Neural cell (in vitro differentiated cells): ENCODE measurements around the gene SCLY. TPM values are rescaled to one million over a fixed set of nuclear protein-coding genes. Genes with fewer than 3 reads are reported as not detected.

ENCODE experiments used
- H2AFZ ChIP-seq: fragments of 200-600, 300-800 bp; sonication (generic), shearing (Covaris generic); 2 replicates; pipeline ENCODE4 v1.6.0; 2014; ENCODE audit warnings: low read depth, mild to moderate bottlenecking, antibody characterized with exemption, low read length, moderate library complexity
- H3F3A ChIP-seq: fragments of 200-600 bp; shearing (Covaris generic); 2 replicates; pipeline ENCODE4 v1.6.1; 2016; ENCODE audit warnings: mild to moderate bottlenecking, moderate library complexity, mixed read lengths, antibody characterized with exemption, low read length; ENCODE audit not compliant: insufficient read depth, poor library complexity, severe bottlenecking
- H3K27ac ChIP-seq: fragments of 200-600, 300-800 bp; sonication (generic), shearing (Covaris generic); 2 replicates; pipeline ENCODE4 v1.5.1; 2014; ENCODE audit warnings: mild to moderate bottlenecking, low read length, moderate library complexity
- H3K27me3 ChIP-seq: fragments of 300-800, 200-600 bp; sonication (generic), shearing (Covaris generic); 2 replicates; pipeline ENCODE4 v1.6.0; 2014; ENCODE audit warnings: mild to moderate bottlenecking, low read depth, low read length, moderate library complexity; ENCODE audit not compliant: insufficient read depth
- H3K36me3 ChIP-seq: fragments of 300-800, 200-600 bp; sonication (generic), shearing (Covaris generic); 2 replicates; pipeline ENCODE4 v1.5.1; 2014; ENCODE audit warnings: mild to moderate bottlenecking, antibody characterized with exemption, low read length, moderate library complexity; ENCODE audit not compliant: insufficient read depth
- H3K4me2 ChIP-seq: fragments of 300-800, 200-600 bp; sonication (generic), shearing (Covaris generic); 2 replicates; pipeline ENCODE4 v1.6.0; 2014; ENCODE audit warnings: mild to moderate bottlenecking, low read length
- H3K4me3 ChIP-seq: fragments of 300-800, 200-600 bp; sonication (generic), shearing (Covaris generic); 2 replicates; pipeline ENCODE4 v1.5.1; 2014; ENCODE audit warnings: mild to moderate bottlenecking, low read length, moderate library complexity
- H3K79me2 ChIP-seq: fragments of 200-600 bp; shearing (Covaris generic); replicated peaks from 2 replicates; pipeline ENCODE4 v1.6.0; 2014; ENCODE audit warnings: mild to moderate bottlenecking, low read length, moderate library complexity; ENCODE audit not compliant: insufficient read depth
- H3K9ac ChIP-seq: fragments of 300-800, 200-600 bp; sonication (generic), shearing (Covaris generic); 2 replicates; pipeline ENCODE4 v1.6.1; 2016; ENCODE audit warnings: mild to moderate bottlenecking, low read length, mixed read lengths
- H3K9me2 ChIP-seq: fragments of 200-600 bp; shearing (Covaris generic); 2 replicates; pipeline ENCODE4 v1.6.1; 2016; ENCODE audit warnings: mild to moderate bottlenecking, low read length, mixed read lengths; ENCODE audit not compliant: insufficient read depth
- H3K9me3 ChIP-seq: fragments of 200-600, 300-800 bp; sonication (generic), shearing (Covaris generic); 2 replicates; pipeline ENCODE4 v1.6.1; 2016; ENCODE audit warnings: mild to moderate bottlenecking, mixed run types, low read length, moderate library complexity, mixed read lengths
- H4K20me1 ChIP-seq: fragments of 200-600 bp; shearing (Covaris generic); 2 replicates; pipeline ENCODE4 v1.6.1; 2016; ENCODE audit warnings: mild to moderate bottlenecking, mixed run types; ENCODE audit not compliant: insufficient read depth
- EP300 ChIP-seq: fragments of 450-650 bp; conservative IDR thresholded peaks from 2 replicates; pipeline ENCODE4 v1.6.1; 2014; ENCODE audit warnings: antibody characterized with exemption, mild to moderate bottlenecking, moderate library complexity; ENCODE audit not compliant: poor library complexity, severe bottlenecking
- EZH2 ChIP-seq: fragments of 200-600, 300-800 bp; shearing (Covaris generic), sonication (generic); IDR thresholded peaks from 2 replicates; pipeline ENCODE4 v1.6.1; 2014; ENCODE audit warnings: antibody characterized with exemption, low read length, borderline replicate concordance, mild to moderate bottlenecking; ENCODE audit not compliant: insufficient read depth, poor library complexity, severe bottlenecking
- MXI1 ChIP-seq: fragments of 450-650 bp; conservative IDR thresholded peaks from 2 replicates; pipeline ENCODE4 v1.6.1; 2014; ENCODE audit warnings: antibody characterized with exemption, mild to moderate bottlenecking; ENCODE audit not compliant: poor library complexity, severe bottlenecking
- POLR2AphosphoS5 ChIP-seq: IDR thresholded peaks from 2 replicates; pipeline ENCODE4 v1.6.1; 2012
- RAD21 ChIP-seq: fragments of 450-650 bp; conservative IDR thresholded peaks from 2 replicates; pipeline ENCODE4 v1.6.1; 2014; ENCODE audit warnings: antibody characterized with exemption, mild to moderate bottlenecking, moderate library complexity
- SMC3 ChIP-seq: fragments of 450-650 bp; conservative IDR thresholded peaks from 2 replicates; pipeline ENCODE4 v1.6.1; 2014; ENCODE audit warnings: antibody characterized with exemption, mild to moderate bottlenecking, moderate library complexity; ENCODE audit not compliant: poor library complexity
- TAF1 ChIP-seq: IDR thresholded peaks from 2 replicates; pipeline ENCODE4 v1.6.1; 2012; ENCODE audit warnings: low read depth
- polyA plus RNA-seq: library from polyadenylated mRNA; depleted of rRNA; stranded (reverse); fragments of >200 nt; gene quantifications from 2 replicates; pipeline ENCODE4 v1.2.3, GENCODE V29; 2014
- TF ChIP-seq, protein P1 (sequence below): IDR thresholded peaks from 2 replicates; pipeline ENCODE4 v1.6.1; 2012; ENCODE audit warnings: borderline replicate concordance
- TF ChIP-seq, protein P2 (sequence below): fragments of 450-650 bp; IDR thresholded peaks from 2 replicates; pipeline ENCODE4 v1.5.1; 2014; ENCODE audit warnings: antibody characterized with exemption, mild to moderate bottlenecking, moderate library complexity; ENCODE audit not compliant: poor library complexity, severe bottlenecking

SCLY gene
- polyA plus RNA-seq, 1 donor from 2014 or later = 15.9 TPM

DNA sequence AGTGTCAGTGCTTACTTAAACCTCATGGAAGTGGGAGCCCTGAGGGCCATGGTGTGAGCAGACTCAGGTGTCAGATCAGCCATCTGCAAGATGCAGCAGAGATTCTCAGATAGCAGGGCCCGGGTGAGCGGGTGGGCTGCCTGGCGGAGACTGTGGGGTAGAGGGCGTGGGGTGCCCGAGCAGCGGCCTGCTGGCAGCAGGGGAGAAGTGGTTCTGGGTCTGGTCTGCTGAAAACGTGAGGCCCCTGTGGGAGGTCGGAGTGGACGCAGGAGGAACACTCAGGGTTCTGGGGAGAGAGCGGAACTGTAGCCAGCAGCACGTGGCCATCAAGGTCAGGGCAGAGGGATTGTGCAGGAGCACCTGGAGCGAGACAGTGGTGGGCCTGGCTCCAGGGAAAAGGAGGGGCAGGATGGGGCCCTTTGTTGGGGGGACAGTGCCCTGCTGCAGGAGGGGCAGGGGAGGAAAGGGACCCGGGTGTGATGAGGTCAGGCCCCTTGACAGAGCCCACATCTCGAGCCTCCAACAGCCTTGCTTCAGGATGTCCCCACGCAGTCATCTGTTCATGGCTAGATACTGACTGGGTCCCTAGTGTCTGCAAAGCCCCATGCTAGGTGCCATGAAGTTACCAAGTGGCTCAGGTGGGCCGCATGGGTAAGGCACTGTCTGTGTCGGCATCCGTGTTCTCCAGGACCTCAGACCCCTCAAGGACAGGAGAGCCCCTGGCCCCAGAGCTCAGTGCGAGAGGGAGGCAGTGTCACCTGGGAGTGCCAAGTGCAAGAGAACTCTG is 36.6 kb downstream of the SCLY start:
- no peaks in the 10 kb centered on the region for H3K36me3 ChIP-seq
- H2AFZ ChIP-seq = no peak overlapping the region
- no peaks in the 10 kb centered on the region for H3K79me2 ChIP-seq
- H3K4me2 ChIP-seq = no peak overlapping the region
- no peaks in the 10 kb centered on the region for H3F3A ChIP-seq
- H3K9ac ChIP-seq = no peak overlapping the region
- no peaks in the 10 kb centered on the region for H3K9me2 ChIP-seq
- no peaks in the 10 kb centered on the region for H4K20me1 ChIP-seq
- H3K9me3 ChIP-seq = no peaks in the 10 kb centered on the region
- H3K27ac ChIP-seq = no peak overlapping the region
- TF ChIP-seq MXI1 = no peak
- TF ChIP-seq EP300 = no peak
- TF ChIP-seq SMC3 = no peak
- TF ChIP-seq, protein P1, sequence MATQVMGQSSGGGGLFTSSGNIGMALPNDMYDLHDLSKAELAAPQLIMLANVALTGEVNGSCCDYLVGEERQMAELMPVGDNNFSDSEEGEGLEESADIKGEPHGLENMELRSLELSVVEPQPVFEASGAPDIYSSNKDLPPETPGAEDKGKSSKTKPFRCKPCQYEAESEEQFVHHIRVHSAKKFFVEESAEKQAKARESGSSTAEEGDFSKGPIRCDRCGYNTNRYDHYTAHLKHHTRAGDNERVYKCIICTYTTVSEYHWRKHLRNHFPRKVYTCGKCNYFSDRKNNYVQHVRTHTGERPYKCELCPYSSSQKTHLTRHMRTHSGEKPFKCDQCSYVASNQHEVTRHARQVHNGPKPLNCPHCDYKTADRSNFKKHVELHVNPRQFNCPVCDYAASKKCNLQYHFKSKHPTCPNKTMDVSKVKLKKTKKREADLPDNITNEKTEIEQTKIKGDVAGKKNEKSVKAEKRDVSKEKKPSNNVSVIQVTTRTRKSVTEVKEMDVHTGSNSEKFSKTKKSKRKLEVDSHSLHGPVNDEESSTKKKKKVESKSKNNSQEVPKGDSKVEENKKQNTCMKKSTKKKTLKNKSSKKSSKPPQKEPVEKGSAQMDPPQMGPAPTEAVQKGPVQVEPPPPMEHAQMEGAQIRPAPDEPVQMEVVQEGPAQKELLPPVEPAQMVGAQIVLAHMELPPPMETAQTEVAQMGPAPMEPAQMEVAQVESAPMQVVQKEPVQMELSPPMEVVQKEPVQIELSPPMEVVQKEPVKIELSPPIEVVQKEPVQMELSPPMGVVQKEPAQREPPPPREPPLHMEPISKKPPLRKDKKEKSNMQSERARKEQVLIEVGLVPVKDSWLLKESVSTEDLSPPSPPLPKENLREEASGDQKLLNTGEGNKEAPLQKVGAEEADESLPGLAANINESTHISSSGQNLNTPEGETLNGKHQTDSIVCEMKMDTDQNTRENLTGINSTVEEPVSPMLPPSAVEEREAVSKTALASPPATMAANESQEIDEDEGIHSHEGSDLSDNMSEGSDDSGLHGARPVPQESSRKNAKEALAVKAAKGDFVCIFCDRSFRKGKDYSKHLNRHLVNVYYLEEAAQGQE = no peak
- no peak for TF ChIP-seq EZH2
- TF ChIP-seq TAF1 = no peak
- TF ChIP-seq POLR2AphosphoS5 = no peak
- TF ChIP-seq, protein P2, sequence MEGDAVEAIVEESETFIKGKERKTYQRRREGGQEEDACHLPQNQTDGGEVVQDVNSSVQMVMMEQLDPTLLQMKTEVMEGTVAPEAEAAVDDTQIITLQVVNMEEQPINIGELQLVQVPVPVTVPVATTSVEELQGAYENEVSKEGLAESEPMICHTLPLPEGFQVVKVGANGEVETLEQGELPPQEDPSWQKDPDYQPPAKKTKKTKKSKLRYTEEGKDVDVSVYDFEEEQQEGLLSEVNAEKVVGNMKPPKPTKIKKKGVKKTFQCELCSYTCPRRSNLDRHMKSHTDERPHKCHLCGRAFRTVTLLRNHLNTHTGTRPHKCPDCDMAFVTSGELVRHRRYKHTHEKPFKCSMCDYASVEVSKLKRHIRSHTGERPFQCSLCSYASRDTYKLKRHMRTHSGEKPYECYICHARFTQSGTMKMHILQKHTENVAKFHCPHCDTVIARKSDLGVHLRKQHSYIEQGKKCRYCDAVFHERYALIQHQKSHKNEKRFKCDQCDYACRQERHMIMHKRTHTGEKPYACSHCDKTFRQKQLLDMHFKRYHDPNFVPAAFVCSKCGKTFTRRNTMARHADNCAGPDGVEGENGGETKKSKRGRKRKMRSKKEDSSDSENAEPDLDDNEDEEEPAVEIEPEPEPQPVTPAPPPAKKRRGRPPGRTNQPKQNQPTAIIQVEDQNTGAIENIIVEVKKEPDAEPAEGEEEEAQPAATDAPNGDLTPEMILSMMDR = no peak
- no peak for TF ChIP-seq RAD21
- no peaks in the 10 kb centered on the region for H3K27me3 ChIP-seq
- no peak overlapping the region for H3K4me3 ChIP-seq

DNA sequence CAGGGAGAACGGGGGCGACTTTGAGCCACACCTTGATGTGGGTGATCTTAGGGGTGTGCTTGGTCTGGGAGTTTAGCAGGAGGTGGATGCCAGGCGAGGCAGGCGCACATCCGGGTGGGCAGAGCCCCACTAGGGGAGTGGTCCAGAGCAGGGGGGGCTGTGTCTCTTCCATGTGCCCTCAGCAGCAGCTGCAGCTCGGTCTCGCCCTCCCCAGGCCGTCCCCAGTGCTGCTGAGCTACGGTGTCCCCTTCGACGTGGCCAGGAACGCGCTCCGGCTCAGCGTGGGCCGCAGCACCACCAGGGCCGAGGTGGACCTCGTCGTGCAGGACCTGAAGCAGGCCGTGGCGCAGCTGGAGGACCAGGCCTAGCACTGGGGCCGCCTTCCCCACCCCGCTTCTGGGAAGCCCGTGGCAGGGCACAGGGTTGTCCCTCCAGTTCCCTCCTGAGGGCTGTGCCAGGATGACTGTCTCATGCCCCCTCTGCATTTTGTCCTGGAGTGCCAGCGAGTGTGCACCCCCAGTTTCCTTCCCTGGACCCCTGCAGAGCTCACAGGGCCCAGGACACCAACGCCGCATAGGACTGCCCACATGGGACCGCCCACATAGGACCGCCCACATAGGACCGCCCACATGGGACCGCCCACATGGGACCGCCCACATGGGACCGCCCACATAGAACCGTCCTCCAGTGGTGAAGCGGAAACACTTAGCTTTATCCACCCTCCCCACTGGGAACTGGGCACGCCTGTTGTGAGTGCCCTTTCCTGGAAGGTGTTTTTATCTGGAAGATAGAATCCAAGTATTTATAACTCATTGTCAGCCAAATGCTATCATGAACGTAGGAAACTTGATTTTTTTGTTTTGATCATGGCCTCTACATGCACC is 37.4 kb downstream of the SCLY start:
- TF ChIP-seq TAF1 (no peak), SMC3 (no peak), POLR2AphosphoS5 (no peak), MXI1 (no peak), EP300 (no peak), RAD21 (no peak), EZH2 (no peak)
- TF ChIP-seq, protein P2 = no peak
- TF ChIP-seq, protein P1 = no peak
- no peaks in the 10 kb centered on the region for H3K9me2 ChIP-seq
- H4K20me1 ChIP-seq = no peaks in the 10 kb centered on the region
- H3K9me3 ChIP-seq = no peaks in the 10 kb centered on the region
- no peak overlapping the region for H3K4me3 ChIP-seq
- no peak overlapping the region for H2AFZ ChIP-seq
- no peaks in the 10 kb centered on the region for H3K36me3 ChIP-seq
- no peaks in the 10 kb centered on the region for H3K27me3 ChIP-seq
- no peaks in the 10 kb centered on the region for H3F3A ChIP-seq
- H3K4me2 ChIP-seq = no peak overlapping the region
- H3K27ac ChIP-seq = no peak overlapping the region
- no peaks in the 10 kb centered on the region for H3K79me2 ChIP-seq
- H3K9ac ChIP-seq = no peak overlapping the region
